HG02610 (cell line): Measurements from ENCODE around the gene DPF1.
"Not testable (repeated sequence)": the region's sequence is repeated elsewhere in the genome, so short reads cannot be mapped to it uniquely, and the experiment has no call there.

ENCODE experiments used
- ATAC-seq: cut with Tn5 transposase; IDR thresholded peaks from one replicate; pipeline ENCODE4 v1.9.1; 2021; ENCODE audit warnings: mild to moderate bottlenecking, moderate library complexity; ENCODE audit not compliant: unreplicated experiment

DPF1 gene

DNA sequence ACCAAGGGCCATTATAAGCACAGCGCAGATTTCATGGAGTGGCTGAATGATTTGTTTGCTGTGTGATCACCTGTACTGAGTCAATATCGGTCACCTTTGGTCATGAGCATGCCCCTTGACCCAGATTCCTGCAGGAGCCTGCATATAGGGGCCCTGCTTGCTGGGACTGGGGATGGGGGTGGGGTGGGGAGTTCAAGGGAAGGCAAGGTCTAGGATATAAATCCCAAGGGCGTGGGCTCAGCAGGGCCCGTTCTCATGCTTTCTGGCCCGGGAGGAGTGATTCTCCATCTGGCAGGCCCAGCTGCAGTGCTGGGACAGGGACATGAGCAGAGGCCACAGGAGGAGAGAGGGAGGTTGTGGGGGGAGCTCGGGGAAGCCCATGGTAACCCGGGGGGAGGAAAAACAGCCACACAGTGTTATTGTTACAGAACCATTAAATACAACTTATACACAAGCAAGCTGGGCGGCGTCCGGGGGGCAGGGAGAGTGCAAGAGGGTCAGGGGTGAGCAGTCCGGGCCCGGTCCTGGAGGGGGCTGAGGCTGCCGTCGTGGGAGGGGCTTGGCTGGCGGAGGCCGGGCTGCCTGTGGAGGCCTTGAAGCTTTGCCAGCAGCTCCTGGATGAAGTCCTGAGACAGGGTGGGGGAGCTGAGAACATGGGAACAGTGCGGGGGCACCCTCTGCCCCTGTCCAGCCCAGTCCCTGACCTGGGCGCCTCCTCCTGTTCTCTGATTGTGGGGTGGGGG lies 27.0 kb upstream of the DPF1 start:
- ATAC-seq = no peak

DNA sequence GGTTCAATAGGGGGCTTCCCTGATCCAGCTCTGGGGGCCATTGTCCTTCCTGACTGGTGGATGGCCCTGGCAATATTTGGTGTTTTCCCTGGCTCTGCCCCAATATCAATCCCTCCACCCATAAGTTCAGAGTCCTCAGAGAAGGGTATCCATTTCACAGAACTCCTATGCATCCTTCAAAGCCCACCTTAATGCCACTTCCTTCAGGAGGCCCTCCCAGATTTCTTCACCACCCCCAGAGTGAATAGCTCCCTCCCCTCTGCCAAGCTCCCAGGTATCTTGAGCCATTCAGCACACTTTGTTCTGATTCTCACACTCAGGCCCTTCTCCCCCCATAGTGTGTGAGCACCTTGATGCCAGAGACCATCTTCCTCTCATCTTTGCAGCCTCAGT lies 26.4 kb upstream of the DPF1 start:
- ATAC-seq = no peak

DNA sequence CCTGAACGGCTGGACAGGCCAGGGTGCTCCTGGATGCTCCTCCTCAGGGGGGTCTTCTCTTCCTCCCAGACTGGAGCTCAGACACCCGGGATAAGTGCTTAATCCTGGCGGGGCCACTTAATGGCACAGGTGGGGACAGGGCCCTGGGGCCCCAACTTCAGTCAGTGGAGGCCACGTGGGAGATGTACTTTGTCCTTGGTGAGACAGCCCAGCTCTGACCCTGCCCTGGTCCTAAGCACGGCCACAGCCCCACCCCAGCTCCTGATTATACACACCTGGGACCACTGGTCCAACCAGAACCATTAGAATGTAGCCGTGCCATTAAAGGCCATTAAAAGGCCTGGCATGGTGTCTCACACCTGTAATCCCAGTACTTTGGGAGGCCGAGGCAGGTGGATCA lies 24.4 kb upstream of the DPF1 start:
- no peak for ATAC-seq

DNA sequence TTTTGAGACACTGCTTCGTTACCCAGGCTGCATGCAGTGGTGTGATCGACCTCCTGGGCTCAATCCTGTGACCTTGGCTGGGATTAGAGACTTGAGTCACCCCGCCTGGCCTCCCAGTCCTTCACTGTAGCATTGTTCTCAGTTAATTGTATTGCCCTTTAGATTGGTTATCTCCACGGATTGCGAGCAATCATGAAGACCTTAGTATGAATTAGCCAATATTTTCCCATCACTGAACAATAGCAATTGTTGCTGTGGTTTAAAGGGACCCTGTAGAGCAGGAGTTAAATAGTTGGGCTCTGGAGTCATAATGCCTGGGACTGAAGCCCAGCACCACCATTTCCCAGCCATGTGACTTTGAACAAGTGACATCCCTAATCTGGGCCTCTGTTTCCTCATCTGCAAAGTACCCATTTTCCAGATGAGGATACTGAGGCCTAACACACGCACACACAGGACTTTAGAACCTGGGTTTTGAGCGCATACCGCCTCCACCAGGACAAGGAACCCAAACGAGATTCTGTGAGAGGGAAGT lies 23.8 kb upstream of the DPF1 start:
- no peak for ATAC-seq

DNA sequence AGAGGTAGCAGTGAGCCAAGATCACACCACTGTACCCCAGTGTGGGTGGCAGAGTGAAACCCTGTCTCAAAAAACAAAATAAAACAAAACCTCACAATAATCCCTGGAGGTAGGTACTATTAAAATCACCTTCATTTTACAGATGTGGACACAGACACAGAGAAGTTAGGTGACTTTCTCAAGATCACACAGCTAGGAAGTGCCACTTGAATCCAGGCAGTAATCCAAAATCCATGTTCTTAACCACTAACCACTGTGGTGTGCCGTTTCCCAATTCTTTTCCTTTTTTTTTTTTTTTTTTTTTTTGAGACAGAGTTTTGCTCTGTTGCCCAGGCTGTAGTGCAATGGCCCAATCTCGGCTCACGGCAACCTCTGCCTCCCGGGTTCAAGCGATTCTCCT lies 23.1 kb upstream of the DPF1 start:
- no peak for ATAC-seq

DNA sequence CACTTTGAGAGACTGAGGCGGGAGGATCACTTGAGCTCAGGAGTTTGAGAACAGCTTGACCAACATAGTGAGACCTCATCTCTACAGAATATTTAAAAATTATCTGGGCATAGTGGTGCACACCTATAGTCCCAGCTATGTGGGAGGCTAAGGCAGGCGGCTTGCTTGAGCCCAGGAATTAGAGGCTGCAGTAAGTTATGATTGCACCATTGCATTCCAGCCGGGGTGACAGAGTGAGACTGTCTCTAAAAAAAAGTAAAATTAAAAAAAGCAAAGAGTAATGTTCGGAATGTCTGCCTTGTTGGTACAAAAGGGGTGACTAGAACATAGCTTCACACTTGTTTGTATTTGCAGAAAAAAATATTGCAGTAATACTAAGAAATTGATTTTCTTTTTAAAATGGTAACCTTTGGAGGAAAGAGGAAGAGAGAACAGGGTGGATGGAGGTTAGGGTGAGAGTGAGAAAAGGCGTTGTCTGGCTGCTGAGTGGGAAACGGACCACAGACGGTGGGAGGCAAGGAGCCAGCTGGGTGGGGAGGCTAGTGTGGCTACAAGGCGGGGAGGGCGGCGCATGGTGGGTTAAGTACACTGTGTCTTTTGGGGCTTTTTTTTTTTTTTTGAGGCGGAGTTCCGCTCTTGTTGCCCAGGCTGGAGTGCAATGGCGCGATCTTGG lies 21.9 kb upstream of the DPF1 start:
- ATAC-seq = no peak

DNA sequence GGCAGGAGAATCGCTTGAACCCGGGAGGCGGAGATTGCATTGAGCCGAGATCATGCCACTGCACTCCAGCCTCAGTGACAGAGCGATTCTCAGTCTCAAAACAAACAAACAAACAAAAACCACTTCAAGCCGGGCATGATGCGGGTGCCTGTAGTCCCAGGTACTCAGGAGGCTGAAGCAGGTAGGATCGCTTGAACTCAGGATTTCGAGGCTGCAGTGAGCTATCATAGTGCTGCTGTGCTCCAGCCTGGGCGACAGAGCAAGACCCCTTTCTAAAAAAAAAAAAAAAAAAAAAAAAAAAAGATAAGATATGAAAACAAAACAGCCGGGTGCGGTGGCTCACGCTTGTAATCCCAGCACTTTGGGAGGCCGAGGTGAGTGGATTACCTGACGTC lies 19.3 kb upstream of the DPF1 start:
- ATAC-seq = no peak

DNA sequence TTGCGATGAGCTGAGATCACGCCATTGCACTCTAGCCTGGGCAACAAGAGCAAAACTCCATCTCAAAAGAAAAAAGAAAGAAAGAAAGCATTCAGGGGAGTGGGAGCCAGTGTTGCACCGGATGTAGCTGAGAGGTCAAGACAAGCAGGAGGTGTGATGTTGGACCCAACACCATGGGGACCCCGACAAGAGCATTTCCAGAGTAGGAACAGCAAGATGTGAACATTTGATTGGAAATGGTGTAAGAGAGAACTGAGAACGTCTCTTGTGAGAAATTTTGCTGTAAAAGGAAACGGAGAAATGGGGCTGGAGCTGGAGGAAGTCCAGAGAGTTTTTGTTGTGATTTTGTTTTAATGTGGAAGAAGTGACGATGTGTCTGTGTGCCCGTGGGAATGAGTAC lies 15.8 kb upstream of the DPF1 start:
- no peak for ATAC-seq

DNA sequence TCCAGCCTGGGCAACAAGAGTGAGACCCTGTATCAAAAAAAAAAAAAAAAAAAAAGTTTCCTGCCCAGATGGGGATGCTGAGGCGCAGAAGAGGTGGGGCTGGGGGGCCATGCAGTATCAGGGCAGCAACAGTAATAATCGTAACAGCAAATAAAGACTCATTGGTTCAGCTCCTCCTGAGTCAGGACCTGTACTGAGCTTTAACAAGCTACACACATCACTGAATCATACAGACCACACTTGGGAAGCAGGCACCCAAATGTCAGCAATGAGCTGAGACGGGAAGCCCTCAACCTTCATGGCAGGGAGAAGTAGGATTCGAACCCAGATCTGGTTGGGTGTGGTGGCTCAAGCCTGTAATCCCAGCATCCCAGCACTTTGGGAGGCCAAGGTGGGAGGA lies 10.6 kb upstream of the DPF1 start:
- no peak for ATAC-seq

DNA sequence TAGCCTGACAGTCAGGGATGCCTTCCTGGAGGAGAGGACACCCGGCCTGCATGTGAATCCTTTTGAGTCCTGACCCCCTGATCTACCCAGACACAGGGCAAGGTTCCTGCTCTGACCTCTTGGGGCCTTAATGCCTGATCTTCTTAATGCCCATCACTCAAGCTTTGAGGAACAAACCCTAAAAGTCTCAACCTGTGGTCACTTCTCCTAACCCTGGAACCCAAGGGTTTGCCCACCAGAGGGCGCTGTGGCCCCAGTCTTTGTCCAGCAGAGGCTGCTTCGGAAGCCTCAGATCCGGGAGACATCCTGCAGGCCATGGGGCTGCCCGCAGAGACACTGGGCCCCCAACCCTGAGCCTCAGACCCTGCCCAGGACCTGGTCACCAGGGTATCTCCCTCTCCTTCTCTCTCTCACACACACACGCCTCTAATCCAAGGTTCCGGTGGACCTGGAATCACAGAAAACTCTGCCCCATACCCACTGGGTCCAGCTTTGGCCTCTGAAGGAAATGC lies 9.8 kb upstream of the DPF1 start:
- ATAC-seq = no peak

DNA sequence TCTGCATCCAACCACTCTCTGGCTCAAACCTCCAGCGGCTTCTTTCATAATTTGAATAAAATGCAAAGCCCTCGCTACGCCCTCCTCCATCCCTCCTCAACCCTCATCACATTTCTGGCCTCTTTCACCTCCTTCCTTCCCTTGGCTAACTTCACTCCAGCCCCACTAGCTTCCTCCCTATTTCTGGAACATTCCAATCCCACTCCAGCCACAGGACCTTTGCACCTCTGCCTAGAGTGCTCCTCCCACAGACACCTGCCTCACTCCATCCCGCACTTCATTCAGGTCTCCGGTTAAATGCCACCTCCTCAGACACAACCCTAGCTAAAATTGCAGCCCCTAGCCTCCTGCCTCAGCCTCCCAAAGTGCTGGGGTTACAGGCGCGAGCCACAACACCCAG lies 7.9 kb upstream of the DPF1 start:
- ATAC-seq = no peak

DNA sequence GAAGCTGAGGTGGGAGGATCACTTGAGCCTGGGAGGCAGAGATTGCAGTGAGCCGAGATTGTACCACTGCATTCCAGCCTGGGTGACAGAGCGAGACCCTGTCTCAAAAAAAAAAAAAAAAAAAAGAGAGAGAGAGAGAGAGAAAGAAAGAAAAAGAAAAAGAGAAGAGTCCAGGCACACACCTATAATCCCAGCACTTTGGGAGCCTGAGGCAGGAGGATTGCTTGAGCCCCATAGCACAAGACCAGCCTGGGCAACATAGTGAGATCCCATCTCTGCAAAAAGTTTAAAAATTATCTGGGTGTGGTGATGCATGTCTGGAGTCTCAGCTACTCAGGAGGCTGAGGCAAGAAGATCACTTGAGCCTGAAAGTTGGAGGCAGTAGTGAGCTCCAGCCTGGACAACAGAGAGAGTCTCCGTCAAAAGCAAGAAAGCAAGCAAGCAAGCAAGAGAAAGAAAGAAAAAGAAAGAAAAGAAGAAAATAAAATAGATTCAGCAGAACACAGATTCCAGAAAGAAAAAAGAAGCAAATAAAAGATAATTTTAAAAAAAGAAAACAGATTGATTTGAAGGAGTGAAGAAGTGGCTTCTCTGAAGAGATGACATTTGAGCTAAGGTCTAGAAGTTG lies 6.6 kb upstream of the DPF1 start:
- ATAC-seq = not testable (repeated sequence)

DNA sequence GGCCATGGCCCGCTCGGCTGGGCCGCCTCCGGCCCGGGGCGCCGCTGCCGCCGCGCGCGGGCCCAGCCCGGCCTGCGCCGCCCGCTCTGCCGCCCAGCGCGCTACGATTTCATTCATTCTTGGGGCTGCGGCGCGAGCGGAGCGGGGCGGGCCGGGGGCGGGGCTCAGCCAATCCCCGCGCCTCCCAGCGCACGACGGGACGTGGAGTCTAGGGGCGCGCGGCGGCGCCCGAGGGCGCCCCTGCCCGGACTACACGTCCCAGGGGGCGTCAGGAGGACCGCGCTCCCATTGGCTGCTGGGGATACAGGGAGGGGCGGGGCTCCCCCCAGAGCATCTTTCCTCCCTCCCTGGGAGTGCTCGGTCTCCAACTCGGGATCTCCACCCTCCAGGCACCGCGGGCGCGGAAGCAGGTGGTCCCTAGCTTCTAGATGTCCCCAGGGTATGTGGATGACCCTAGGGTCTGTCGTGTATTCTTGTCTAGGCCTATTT lies 5.6 kb upstream of the DPF1 start:
- peak; percentile 69 for ATAC-seq

DNA sequence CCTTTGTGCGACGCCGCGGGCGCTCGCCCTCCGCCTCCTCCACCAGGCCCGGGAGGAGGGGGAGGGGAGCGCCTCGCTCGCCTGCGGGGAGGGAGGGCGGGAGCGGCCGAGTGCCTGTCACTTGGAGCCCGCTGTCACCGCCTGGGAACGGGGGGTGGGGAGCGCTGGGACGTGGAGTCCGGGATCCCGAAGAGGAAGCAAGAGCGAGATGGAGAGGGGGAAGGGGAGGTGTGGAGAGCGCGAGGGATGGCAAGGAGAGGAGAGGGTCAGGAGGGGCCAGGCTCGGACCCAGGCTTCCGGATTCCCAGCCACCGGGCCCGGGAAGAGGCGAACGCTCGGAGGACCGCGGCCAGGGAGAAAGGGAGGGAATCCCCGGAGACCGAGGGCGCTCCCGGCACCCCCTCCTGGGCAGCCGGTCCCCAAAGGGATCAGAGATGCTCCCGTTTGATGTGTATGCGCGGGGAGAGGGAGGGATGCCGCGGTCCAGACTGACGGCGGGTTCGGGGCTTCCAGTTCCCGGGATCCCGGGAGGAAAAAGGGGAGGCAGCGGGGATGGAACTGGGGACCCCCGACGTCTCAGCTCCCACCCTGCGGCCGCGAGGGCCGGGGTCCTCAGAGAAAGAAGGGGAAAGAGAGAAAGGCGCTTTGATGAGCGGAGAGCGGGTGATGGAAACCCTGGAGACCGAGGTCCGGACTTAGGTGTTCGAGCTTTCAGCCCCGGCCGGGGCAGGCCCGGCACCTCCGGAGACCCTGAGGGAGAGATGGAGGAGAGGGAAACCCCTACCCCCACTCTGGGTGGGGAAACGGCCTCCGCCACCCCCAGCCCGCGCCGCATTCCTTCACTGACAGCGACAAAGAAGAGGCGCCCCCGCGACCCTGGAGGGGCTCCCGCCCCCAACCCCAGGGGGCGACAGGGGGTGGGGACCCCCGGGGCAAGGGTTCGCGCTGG lies 4.7 kb upstream of the DPF1 start:
- ATAC-seq = no peak

DNA sequence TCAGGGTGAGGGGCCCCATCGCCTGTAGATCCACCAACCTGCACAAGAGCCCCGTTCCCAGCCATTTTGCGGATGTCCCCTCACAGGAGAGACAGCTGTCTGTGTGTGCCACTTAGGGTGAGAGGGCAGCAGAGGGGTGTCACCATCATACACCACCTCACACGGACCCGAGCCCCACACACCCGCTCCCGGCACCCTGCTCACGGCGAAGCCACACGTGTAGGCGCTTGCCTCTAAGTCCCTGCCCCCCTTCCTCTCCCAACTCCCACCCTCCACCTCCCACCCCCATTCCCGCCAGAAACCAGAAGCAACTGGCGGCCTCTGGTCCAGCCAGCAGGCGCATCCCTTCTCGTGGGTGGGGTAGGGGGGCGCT lies 4.0 kb upstream of the DPF1 start:
- no peak for ATAC-seq

DNA sequence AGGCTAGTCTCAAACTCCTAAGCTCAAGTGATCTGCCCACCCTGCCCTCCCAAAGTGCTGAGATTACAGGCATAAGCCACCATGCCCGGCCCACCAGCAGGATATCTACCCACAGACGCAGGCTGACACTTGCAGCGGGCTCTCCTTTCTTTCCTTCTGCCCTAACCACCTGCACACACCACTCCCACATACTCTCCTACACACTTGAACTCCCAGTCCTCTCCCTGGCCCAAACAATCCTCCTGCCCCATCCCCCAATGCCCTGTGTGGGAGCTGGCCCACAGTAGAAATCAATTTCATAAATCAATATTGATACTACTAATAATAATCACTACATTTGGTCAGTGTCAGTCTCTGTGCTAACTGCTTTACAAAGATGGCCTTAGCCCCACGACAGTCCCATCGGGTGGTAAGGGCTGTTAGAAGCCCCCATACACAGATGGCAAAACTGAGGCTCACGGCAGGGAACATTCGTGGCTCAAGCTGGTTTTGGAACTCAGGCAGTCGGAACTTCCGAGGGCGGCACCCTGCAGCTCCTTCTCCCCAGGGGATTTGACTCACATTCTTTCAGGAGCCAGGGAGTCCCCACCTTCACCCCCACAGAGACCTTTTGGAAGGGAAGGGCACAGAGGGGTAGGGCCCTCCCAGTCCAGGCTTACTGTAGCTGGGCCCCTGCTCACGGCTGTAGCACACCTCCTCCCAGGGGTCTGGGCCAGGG lies 3.4 kb upstream of the DPF1 start:
- no peak for ATAC-seq

DNA sequence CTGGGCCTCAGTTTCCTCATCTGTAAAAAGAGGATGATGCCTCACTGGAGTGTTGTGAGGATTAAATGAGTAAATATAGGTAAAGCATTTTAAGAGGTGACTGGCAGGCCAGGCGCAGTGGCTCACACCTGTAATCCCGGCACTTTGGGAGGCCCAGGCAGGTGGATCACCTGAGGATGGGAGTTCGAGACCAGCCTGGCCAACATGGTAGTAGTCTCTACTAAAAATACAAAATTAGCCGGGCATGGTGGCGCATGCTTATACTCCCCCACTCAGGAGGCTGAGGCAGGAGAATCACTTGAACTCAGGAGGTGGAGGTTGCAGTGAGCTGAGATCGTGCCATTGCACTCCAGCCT lies 819 bp upstream of the DPF1 start:
- ATAC-seq = not testable (repeated sequence)

DNA sequence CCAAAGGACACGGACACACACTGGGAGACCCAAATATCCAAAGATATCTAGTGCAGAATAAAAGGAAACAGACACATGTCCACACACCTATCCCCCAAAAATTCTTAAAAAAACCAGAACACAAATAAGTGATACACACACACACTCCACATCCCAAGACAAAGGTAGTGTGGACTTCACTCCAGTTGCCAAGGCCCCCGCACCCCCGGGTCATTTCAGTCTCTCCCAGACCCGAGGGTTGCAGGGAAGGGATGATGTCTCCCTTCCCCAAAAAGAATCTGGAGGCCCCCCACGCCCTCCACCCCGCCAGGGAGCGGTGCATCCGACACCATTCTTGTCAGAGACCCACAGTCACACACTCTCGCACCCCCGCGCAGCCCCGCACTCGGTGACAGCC lies 407 bp downstream of the DPF1 start:
- ATAC-seq = no peak

DNA sequence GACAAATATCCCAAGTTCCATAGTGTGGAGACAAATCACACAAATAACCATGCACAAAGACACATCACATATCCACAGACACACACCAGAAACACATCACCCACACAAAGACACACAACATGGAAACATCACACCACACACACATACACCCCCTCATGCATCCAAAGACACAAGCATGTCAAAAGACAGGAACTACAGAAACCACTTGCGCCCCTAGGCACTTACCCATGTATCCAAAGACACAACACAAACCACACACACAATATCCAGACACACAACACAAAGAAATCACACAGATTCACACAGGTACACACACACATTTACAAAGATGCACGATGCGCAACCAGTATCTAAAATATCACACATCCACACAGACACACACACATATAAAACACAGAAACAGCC lies 901 bp downstream of the DPF1 start:
- ATAC-seq = no peak
